ENCODE measurements around the gene ZNF557.
A peak's percentile ranks its signal among the peaks of the same experiment; 100 is the strongest.

The ZNF557 gene

DNA sequence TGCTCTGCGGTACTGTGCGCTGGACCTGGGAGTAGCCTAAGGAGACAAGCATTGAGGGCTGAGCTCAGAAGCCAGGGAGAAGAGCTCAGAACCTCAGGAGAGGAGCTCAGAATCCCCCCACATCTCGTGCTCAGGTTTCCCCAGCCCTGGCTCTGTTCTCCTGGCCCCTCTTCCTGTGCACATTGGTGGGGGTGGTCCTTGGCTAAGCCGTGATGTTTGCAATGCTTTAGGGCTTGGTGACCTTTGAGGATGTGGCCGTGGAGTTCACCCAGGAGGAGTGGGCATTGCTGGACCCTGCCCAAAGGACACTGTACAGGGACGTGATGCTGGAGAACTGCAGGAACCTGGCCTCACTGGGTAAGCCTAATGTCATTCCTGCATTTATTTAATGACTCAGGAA is 6.6 kb downstream of the ZNF557 start:
- no peak for DNase-seq (ENCODE audit: low spot score)

GRCh38 chr19:7078008-7078407 is 8.5 kb downstream of the ZNF557 start:
- DNase-seq (ENCODE audit: low spot score), result no peak

DNA sequence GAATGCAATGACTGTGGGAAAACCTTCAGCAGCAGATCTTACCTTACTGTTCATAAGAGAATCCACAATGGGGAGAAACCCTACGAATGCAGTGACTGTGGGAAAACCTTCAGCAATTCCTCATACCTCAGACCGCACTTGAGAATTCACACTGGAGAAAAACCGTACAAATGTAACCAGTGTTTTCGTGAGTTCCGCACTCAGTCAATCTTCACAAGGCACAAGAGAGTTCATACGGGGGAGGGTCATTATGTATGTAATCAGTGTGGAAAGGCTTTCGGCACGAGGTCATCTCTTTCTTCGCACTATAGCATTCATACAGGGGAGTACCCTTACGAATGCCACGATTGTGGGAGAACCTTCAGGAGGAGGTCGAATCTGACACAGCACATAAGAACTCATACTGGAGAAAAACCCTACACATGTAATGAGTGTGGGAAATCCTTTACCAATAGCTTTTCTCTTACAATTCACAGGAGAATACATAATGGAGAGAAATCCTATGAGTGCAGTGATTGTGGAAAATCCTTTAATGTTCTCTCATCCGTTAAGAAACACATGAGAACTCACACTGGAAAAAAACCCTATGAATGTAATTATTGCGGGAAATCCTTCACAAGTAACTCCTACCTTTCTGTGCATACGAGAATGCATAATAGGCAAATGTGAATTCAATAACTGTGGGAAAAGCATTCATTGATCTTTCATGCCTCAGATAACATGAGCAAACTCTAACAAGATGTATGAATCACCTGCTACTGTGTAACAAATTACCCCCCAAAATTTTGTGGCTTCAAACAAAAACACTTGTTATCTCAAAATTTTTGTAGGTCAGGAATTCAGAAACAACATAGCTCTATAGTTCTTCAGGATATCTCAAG is 13.8 kb downstream of the ZNF557 start:
- no peak for DNase-seq (ENCODE audit: low spot score)

DNA sequence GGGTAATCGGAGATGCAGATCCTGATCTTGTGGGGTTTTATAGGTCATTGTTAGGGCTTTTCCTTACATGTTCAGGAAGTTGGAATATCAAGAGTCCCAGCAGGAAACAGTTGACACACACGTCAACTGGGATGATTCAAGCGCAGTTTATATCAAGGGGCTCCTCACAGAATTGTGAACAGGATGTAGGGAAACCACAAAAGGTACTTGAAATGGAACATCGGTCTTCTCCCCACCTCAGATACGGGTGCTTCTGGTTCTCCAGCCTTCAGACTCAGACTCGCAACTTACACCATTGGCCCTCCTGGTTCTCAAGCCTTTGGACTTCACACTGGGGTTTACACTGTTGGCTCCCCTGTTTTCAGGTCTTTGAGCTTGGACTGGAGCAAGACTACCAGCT is 19.5 kb downstream of the ZNF557 start:
- no peak for DNase-seq (ENCODE audit: low spot score)

GRCh38 chr19:7098096-7098495 is 28.6 kb downstream of the ZNF557 start:
- DNase-seq (ENCODE audit: low spot score), result no peak

DNA sequence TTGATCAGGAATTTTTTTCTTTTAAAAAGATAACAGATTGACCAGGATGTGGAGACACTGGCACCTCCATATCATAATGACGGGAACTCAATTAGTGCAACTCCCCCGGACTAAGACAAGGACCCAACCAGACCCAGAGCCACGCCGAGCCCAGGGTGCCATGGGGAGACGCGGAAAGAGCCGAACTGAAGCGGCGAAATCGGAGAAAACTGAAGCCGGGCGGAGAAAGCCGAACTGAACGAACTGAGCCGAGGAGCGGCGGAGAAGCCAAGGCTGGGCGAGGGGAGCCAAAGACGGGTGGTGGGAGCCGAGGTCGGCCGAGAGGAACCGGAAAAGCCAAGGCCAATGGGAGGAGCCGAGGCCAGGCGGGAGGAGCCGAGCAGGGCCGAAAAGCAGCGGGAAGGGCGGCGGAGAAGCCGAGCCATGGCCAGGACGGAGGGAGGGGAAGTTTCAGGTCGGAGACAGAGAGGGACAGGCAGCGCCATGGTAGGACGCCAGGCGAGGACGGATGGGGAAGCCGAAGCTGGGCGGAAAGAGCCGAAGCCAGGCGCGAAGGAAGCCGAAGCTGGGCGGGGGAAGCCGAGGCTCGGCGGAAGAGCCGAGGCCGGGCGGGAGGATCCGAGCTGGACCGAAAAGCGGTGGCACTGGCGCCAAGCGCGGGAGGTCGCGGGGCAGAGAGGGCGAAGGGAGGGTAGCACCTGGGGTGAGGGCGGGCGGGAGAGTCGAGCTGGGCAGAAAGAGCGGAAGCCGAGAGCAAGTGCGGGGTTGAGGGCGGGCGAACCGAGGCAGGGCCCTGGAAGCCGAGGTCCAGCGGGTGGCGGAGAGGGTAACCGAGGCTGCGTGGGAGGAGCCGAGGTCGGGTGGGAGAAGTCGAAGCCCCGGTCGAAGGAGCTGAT is 29.4 kb downstream of the ZNF557 start:
- peak; percentile 88 for DNase-seq (ENCODE audit: low spot score)

- DNase-seq (ENCODE audit: low spot score), result no peak
Observed at GRCh38 chr19:7099597-7099921, 30.1 kb downstream of the ZNF557 start.

- DNase-seq (ENCODE audit: low spot score), result no peak
Observed at GRCh38 chr19:7101498-7102253, 32.2 kb downstream of the ZNF557 start.

- DNase-seq (ENCODE audit: low spot score), result no peak
Observed at GRCh38 chr19:7104747-7105447, 35.4 kb downstream of the ZNF557 start.

DNA sequence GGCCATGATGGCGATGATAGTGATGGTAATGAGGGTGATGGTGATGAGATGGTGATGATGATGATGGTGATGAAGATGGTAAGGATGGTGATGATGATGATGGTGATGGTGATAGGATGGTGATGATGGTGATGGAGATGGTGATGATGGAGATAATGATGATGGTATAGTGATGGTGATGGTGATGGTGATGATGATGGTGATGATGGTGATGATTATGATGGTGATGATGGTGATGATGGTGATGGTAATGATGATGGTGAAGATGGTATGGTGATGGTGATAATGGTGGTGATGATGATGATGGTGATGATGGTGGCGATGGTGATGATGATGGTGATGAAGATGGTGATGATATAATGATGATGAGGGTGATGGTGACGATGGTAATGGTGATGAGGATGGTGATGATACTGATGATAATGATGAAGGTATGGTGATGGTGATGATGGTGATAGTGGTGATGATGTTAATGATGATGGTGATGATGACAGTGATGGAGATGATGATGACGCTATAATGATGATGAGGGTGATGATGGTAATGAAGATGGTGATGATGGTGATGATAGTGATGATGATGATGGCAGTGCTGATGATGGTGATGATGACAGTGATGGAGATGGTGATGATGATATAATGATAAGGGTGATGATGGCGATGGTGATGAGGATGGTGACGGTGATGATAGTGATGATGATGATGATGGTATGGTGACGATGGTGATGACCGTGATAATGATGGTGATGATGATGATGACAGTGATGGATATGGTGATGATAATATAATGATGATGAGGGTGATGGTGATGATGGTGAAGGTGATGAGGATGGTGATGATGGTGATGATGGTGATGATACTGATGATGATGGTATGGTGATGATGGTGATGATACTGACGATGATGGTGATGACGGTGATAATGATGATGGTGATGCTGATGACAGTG is 37.5 kb downstream of the ZNF557 start:
- no peak for DNase-seq (ENCODE audit: low spot score)

DNA sequence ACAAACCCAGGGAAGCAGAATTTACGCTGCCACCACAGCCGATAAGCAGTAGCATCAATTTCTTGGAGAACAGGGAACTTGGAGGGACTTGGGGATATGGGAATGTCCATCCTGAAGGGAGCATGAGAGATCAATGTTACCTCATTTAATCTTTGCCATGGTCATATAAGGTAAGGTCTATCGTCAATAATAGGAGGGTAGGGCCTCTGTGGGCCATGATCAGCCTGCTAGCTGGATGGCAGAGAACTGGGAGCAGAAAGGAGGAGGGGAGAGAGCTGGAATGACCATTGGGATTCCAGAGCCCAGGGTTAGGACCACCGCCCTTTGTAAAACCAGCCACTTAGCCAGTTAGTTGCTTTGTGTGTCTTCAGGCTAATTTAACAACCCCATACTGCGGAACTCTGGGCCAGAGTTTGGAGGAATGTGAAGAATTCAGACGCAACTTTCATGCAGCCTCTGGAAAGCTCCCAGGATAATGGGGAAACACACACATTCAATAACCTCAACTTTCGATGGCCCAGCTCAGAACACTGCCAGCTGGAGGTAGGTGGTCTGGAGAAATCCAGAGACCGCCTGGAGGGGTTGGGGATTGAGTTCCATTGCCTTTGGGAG is 40.3 kb downstream of the ZNF557 start:
- DNase-seq (ENCODE audit: low spot score), result no peak

DNA sequence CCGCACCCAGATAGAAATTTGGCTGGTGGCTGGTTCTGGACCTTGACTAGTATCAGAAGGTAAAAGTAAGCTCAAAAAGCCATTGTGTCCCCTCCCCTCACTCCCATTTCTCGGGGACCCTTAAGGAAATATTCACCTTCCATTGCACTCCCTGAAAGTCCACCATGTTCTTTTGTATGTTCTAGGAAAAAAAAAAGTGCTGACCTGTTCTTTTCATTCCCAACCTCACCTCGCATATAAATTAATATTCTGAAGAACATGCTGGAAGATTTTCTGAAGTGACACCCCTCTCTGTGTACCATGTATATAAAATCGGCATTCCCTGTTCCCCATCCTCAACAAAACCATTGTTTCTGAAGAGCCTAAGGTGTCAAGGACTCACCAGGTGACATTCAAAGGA is 43.2 kb downstream of the ZNF557 start:
- DNase-seq (ENCODE audit: low spot score), result no peak

- DNase-seq (ENCODE audit: low spot score), result no peak
Observed at GRCh38 chr19:7113233-7113632, 43.7 kb downstream of the ZNF557 start.

GRCh38 chr19:7115721-7116120 is 46.2 kb downstream of the ZNF557 start:
- DNase-seq (ENCODE audit: low spot score), result peak; percentile 90

DNA sequence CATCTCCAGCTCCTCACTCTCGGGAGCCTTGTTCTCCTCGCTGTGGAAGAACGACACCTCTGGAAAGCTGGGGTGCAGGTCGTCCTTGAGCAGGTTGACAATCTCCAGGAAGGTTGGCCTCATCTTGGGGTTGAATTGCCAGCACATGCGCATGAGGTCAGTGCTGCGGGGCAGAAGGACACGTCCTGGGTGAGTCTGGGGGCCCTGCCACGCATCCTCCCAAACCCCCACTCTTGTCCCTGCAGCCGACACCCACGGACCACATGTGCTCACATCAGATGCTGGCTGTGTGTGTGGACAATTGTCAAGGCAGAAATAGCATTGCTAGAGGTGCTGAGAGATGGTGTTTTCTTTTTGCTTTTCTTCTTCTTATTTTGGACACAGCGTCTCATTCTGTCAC is 47.7 kb downstream of the ZNF557 start:
- no peak for DNase-seq (ENCODE audit: low spot score)

- no peak for DNase-seq (ENCODE audit: low spot score)
Observed at GRCh38 chr19:7119582-7119981, 50.1 kb downstream of the ZNF557 start.

DNA sequence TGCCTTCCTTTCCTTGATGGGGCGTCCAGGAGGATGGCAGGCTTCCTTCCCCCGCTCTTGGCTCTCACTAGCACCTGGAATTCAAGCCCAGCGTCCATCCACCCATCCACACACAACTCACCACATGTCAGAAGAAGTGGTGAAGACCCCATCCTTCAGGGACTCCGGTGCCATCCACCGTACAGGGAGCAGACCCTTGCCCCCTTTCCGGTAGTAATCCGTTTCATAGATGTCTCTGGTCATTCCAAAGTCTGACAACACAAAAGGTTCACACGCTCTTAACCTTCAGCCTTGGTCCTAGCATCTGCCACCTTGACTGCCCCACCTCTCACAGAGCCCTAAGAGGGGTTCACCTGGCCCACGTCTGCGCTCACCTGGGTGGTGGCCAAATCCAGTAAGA is 51.0 kb downstream of the ZNF557 start:
- no peak for DNase-seq (ENCODE audit: low spot score)

DNA sequence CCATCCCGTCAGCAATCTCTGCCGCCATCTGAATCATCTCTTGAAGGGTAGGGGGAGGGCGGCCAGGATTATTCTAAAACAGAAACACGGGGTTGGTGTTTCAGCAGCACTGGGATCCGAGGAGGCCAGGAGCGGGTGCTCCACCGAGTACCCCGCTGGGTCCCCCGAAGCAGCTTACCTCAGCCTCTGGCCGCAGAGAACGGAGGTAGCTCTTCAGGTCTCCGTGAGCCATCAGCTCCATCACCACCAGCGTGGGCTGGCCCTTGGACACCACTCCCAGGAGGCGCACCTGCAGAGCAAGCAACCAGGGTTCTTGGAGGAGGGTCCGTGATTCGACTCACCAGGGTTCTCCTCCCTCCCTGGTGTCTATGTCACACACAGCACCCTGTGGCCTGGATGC is 53.2 kb downstream of the ZNF557 start:
- DNase-seq (ENCODE audit: low spot score), result no peak

DNA sequence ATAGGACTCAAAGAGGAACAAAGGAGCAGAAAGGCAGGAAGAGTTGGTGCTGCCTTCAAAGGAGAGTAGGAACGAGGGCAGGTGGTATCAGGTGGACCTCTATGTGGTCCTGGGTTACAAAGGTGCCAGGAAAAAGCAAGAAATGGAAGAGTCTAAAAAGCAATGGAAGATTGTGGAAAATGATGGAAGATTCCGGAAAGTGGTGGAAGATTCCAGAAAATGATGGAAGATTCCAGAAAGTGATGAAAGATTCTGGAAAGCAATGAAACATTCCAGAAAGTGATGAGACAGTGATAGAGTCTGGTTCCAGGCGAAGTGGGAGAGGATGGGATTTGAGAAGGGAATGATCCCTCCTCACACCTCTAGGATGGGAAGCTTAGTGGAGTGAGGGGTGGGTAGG is 55.3 kb downstream of the ZNF557 start:
- no peak for DNase-seq (ENCODE audit: low spot score)

DNA sequence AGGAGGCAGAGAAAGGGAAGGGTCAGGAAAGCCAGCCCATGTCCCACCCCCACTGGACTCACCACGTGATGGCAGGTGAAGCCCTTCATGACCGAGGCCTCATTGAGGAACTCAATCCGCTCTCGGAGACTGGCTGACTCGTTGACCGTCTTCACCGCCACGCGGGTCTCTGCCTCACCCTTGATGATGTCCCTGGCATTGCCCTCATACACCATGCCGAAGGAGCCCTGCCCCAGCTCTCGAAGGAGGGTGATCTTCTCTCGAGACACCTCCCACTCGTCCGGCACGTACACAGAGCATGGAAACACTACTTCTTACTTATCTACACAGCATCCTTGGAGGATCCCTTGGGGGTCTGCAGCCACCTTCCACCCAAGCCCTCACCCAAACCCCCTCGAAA is 55.7 kb downstream of the ZNF557 start:
- DNase-seq (ENCODE audit: low spot score), result no peak
